Mucosa of stomach (tissue), 1 donor: ENCODE data around the gene COL24A1.

ENCODE experiments used
- H3K27me3 ChIP-seq: one replicate; pipeline ENCODE4 v1.7.0; 2013; ENCODE audit warnings: mild to moderate bottlenecking, low read length; ENCODE audit not compliant: control insufficient read depth, insufficient read depth
- H3K36me3 ChIP-seq: one replicate; pipeline ENCODE4 v1.7.0; 2013; ENCODE audit warnings: low read length; ENCODE audit not compliant: control insufficient read depth, insufficient read depth
- H3K4me1 ChIP-seq: one replicate; pipeline ENCODE4 v1.7.0; 2013; ENCODE audit warnings: mild to moderate bottlenecking, low read length; ENCODE audit not compliant: control insufficient read depth, insufficient read depth
- H3K4me3 ChIP-seq: one replicate; pipeline ENCODE4 v1.7.0; 2013; ENCODE audit warnings: low read length
- H3K9ac ChIP-seq: one replicate; pipeline ENCODE4 v1.7.0; 2013; ENCODE audit warnings: mild to moderate bottlenecking, low read length, moderate library complexity
- H3K9me3 ChIP-seq: one replicate; pipeline ENCODE4 v1.7.0; 2013; ENCODE audit warnings: mild to moderate bottlenecking, low read length, moderate library complexity; ENCODE audit not compliant: control insufficient read depth
- donor health status: Pancreatic carcinoma.

COL24A1 gene

GRCh38 chr1:86068271-86068721 lies 88.3 kb downstream of the COL24A1 start:
- no peaks in the 10 kb centered on the region for H3K9me3 ChIP-seq
- H3K27me3 ChIP-seq = no peaks in the 10 kb centered on the region
- no peaks in the 10 kb centered on the region for H3K4me1 ChIP-seq
- H3K9ac ChIP-seq = no peak overlapping the region
- no peak overlapping the region for H3K4me3 ChIP-seq
- no peaks in the 10 kb centered on the region for H3K36me3 ChIP-seq

GRCh38 chr1:86067626-86068025 lies 88.9 kb downstream of the COL24A1 start:
- no peaks in the 10 kb centered on the region for H3K9me3 ChIP-seq
- no peaks in the 10 kb centered on the region for H3K27me3 ChIP-seq
- no peak overlapping the region for H3K9ac ChIP-seq
- no peaks in the 10 kb centered on the region for H3K4me1 ChIP-seq
- no peak overlapping the region for H3K4me3 ChIP-seq
- no peaks in the 10 kb centered on the region for H3K36me3 ChIP-seq

GRCh38 chr1:86064899-86065298 lies 91.7 kb downstream of the COL24A1 start:
- no peaks in the 10 kb centered on the region for H3K36me3 ChIP-seq
- H3K4me1 ChIP-seq = no peaks in the 10 kb centered on the region
- no peak overlapping the region for H3K4me3 ChIP-seq
- H3K9ac ChIP-seq = no peak overlapping the region
- no peaks in the 10 kb centered on the region for H3K9me3 ChIP-seq
- no peaks in the 10 kb centered on the region for H3K27me3 ChIP-seq

- Histone ChIP-seq H3K27me3 (no peaks in the 10 kb centered on the region), H3K4me3 (no peak overlapping the region), H3K9ac (no peak overlapping the region), H3K36me3 (no peaks in the 10 kb centered on the region), H3K9me3 (no peaks in the 10 kb centered on the region), H3K4me1 (no peaks in the 10 kb centered on the region)
Measured at GRCh38 chr1:86063721-86064120, 92.9 kb downstream of the COL24A1 start.

- Histone ChIP-seq H3K36me3 (no peaks in the 10 kb centered on the region), H3K4me3 (no peak overlapping the region), H3K9me3 (no peaks in the 10 kb centered on the region), H3K27me3 (no peaks in the 10 kb centered on the region), H3K4me1 (no peaks in the 10 kb centered on the region), H3K9ac (no peak overlapping the region)
Measured at GRCh38 chr1:86062453-86062852, 94.1 kb downstream of the COL24A1 start.

- H3K27me3 ChIP-seq = no peaks in the 10 kb centered on the region
- no peak overlapping the region for H3K4me3 ChIP-seq
- H3K4me1 ChIP-seq = no peaks in the 10 kb centered on the region
- H3K9me3 ChIP-seq = no peaks in the 10 kb centered on the region
- no peak overlapping the region for H3K9ac ChIP-seq
- no peaks in the 10 kb centered on the region for H3K36me3 ChIP-seq
Measured at GRCh38 chr1:86061551-86061990, 95.0 kb downstream of the COL24A1 start.

GRCh38 chr1:86054396-86054795 lies 102.2 kb downstream of the COL24A1 start:
- H3K4me3 ChIP-seq = no peak overlapping the region
- no peaks in the 10 kb centered on the region for H3K4me1 ChIP-seq
- H3K27me3 ChIP-seq = no peaks in the 10 kb centered on the region
- H3K9me3 ChIP-seq = no peaks in the 10 kb centered on the region
- H3K9ac ChIP-seq = no peak overlapping the region
- H3K36me3 ChIP-seq = no peaks in the 10 kb centered on the region

GRCh38 chr1:86052948-86053698 lies 103.4 kb downstream of the COL24A1 start:
- Histone ChIP-seq H3K9ac (no peak overlapping the region), H3K4me1 (no peaks in the 10 kb centered on the region), H3K27me3 (no peaks in the 10 kb centered on the region), H3K4me3 (no peak overlapping the region), H3K36me3 (no peaks in the 10 kb centered on the region), H3K9me3 (no peaks in the 10 kb centered on the region)

- no peaks in the 10 kb centered on the region for H3K36me3 ChIP-seq
- H3K4me3 ChIP-seq = no peak overlapping the region
- H3K4me1 ChIP-seq = no peaks in the 10 kb centered on the region
- H3K9ac ChIP-seq = no peak overlapping the region
- no peaks in the 10 kb centered on the region for H3K27me3 ChIP-seq
- no peaks in the 10 kb centered on the region for H3K9me3 ChIP-seq
Measured at GRCh38 chr1:86035101-86035500, 121.5 kb downstream of the COL24A1 start.

GRCh38 chr1:86030180-86030579 lies 126.4 kb downstream of the COL24A1 start:
- Histone ChIP-seq H3K36me3 (no peaks in the 10 kb centered on the region), H3K4me1 (no peaks in the 10 kb centered on the region), H3K27me3 (no peaks in the 10 kb centered on the region), H3K4me3 (no peak overlapping the region), H3K9me3 (no peaks in the 10 kb centered on the region), H3K9ac (no peak overlapping the region)

GRCh38 chr1:86018283-86018923 lies 138.2 kb downstream of the COL24A1 start:
- no peaks in the 10 kb centered on the region for H3K4me1 ChIP-seq
- H3K9ac ChIP-seq = no peak overlapping the region
- H3K27me3 ChIP-seq = no peaks in the 10 kb centered on the region
- no peaks in the 10 kb centered on the region for H3K9me3 ChIP-seq
- no peak overlapping the region for H3K4me3 ChIP-seq
- H3K36me3 ChIP-seq = no peaks in the 10 kb centered on the region

GRCh38 chr1:86016076-86016759 lies 140.4 kb downstream of the COL24A1 start:
- Histone ChIP-seq H3K36me3 (no peaks in the 10 kb centered on the region), H3K4me3 (no peak overlapping the region), H3K9me3 (no peaks in the 10 kb centered on the region), H3K27me3 (no peaks in the 10 kb centered on the region), H3K9ac (no peak overlapping the region), H3K4me1 (no peaks in the 10 kb centered on the region)
